GM18873 (cell line): Measurements from ENCODE around the gene DUS2.
"Not testable (repeated sequence)": the region's sequence is repeated elsewhere in the genome, so short reads cannot be mapped to it uniquely, and the experiment has no call there.

Experiments
- ATAC-seq: cut with Tn5 transposase; IDR thresholded peaks from one replicate; pipeline ENCODE4 v1.9.1; 2021; ENCODE audit warnings: mild to moderate bottlenecking, moderate library complexity, moderate number of reproducible peaks; ENCODE audit not compliant: unreplicated experiment, low FRiP score

DUS2 gene

DNA sequence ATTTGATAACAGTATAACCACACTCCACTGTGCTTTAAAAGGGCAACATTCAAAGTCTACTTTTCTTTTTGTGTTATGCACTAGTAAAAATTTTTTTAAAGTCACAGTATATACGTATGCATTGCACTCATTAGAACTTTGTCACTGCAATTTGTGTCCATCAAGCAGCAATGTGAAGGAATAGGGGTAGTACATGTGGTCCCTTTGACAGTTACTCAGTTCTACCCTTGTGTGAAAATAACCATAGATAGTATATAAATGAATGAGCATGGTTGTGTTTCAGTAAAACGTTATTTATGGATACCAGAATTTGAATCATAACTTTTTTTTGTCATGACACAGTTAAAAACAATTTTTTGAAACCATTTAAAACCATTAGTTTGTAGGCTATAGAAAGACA, 92.8 kb downstream of the DUS2 start:
- ATAC-seq = no peak

- ATAC-seq = no peak
These were observed 93.3 kb downstream of the DUS2 start for GRCh38 chr16:68116256-68116867.

GRCh38 chr16:68117884-68118283, 94.8 kb downstream of the DUS2 start:
- no peak for ATAC-seq

- ATAC-seq = not testable (repeated sequence)
These were observed 95.9 kb downstream of the DUS2 start for GRCh38 chr16:68118954-68119353.

- ATAC-seq = not testable (repeated sequence)
These were observed 97.4 kb downstream of the DUS2 start for GRCh38 chr16:68120496-68120895.

- ATAC-seq = no peak
These were observed 103.3 kb downstream of the DUS2 start for GRCh38 chr16:68126395-68126794.

DNA sequence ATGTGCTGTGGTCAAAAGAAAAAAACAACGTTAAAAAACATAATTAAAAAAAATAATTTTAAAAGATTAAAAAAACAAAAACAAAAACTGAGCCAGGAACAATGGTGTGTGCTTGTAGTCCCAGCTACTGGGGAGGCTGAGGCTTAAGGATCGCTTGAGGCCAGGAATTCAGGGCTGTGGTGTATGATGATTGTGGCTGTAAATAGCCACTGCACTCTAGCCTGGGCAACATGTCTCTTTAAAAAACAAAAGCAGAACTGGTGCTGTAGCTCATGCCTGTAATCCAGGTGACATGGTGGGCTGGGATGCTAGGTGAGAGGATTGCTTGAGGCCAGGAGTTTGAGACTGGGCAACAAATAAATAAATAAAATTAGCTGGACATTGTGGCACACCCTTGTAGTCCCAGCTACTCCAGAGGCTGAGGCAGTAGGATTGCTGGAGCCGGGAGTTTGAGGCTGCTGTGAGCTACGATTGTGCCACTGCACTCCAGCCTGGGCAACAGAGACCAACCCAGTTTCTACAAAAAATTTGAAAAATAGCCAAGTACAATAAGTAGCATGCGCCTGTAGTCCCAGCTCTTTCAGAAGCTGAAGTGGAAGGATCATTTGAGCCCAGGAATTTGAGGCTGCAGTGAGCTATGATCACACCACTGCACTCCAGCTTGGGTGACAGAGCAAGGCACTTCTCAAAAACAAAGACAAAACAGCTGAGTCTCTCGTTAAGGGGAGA, 105.7 kb downstream of the DUS2 start:
- ATAC-seq = no peak
